Anterior cingulate cortex (tissue), 58 donors: ENCODE results near the gene PFN3.
"Not testable (repeated sequence)": the region's sequence is repeated elsewhere in the genome, so short reads cannot be mapped to it uniquely, and the experiment has no call there.

Experiments used
- DNase-seq, 58 donors: peaks; one replicate each; lab custom pipeline; 2025; lab: John Stamatoyannopoulos, UW

Gene PFN3

DNA sequence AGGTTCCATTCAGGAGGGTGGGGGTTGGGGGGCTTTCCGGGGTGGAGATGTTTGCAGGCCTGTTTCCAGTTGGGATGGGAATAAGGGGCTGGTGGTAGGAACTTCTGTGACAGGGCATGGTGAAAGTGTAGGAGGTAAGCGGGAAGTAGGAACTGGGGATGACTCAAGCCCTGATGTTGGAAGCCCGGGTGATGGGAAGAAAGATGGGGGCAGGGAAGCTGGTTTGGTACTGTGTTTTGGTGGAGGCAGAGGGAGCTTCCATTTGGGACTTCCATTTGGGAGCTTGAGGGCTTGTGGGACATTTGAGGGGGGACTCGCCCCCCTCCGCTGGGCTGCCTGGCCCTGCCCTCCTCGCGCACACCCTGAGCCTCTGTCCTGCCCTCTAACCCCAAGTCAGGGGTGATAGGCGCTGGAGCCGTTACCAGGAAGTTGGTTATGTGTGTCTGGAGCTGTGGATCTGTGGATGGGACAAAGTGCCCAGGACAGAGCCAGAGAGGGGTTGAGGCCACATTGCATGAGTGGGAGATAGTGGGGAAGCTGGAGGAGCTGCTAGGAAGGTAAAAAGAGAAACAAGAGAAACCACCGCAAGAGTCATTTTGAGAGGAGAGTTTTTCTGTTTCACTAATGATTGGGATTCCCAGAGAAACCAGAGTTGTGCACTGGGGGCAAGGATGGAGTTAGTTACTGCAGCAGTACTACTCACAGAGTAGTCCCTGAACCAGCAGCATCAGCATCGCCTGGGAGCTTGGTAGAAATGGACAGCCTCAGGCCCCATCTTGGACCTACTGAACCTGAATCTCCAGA lies 36.1 kb downstream of the PFN3 start:
- no peak for DNase-seq

GRCh38 chr5:177363565-177363964 lies 36.9 kb downstream of the PFN3 start:
- DNase-seq, result no peak

- peak in 3 of 58 donors; percentile 19 to 74 (median 31) for DNase-seq
Measured at GRCh38 chr5:177362610-177363507, 37.6 kb downstream of the PFN3 start.

DNA sequence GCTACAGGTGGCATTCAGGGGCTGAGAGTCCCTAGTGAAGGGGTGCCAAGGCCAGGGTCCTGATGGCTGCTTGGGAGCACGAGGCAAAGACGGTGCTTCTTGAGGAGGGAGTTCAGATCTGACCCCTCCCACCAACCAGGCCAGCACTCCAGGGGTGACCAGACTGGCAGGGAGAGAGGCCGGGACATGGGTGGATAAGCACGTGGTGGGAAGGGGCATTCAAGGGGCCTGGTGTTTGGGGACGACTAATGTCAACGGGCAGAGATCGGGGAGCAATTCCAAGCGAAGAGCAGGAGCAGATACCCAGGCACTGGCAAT lies 38.2 kb downstream of the PFN3 start:
- DNase-seq, result no peak

GRCh38 chr5:177361418-177362291 lies 38.8 kb downstream of the PFN3 start:
- peak in 1 of 58 donors; percentile 49 for DNase-seq

DNA sequence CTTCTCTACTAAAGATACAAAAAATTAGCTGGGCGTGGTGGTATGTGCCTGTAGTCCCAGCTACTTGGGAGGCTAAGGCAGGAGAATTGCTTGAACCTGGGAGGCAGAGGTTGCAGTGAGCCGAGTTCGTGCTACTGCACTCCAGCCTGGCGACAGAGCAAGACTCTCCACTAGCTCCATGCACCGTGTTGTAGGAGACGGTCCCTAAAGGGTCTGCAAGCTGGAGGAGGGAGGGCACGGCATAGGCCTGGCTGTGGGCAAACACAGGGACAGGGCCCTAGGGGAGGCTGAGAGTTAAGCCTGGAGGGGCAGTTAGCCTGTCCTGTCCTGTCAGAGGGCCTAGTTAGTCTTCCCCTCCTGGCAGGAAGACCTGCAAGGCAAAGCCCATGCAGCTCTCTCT lies 39.7 kb downstream of the PFN3 start:
- DNase-seq, result not testable (repeated sequence)

- no peak for DNase-seq
Measured at GRCh38 chr5:177359860-177360259, 40.6 kb downstream of the PFN3 start.

DNA sequence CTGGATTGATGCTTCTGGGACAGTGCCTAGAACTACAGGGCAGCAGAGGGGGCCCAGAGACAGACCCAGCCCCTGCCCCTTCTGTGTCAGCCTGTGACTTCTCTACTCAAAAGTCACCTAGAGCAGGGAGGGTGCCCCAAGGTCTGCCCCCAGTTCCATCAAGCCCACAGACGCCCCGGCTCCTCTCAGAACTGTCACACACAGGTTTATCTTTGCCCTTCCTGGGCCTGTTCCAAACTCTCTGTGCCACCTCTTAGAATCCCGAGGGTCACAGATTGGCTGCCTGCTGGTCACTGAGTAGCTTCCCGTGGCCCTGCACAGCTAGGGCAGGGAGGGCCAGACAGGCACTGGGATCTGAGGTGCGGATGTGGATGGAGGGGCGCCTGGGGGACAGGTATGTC lies 41.0 kb downstream of the PFN3 start:
- no peak for DNase-seq

DNA sequence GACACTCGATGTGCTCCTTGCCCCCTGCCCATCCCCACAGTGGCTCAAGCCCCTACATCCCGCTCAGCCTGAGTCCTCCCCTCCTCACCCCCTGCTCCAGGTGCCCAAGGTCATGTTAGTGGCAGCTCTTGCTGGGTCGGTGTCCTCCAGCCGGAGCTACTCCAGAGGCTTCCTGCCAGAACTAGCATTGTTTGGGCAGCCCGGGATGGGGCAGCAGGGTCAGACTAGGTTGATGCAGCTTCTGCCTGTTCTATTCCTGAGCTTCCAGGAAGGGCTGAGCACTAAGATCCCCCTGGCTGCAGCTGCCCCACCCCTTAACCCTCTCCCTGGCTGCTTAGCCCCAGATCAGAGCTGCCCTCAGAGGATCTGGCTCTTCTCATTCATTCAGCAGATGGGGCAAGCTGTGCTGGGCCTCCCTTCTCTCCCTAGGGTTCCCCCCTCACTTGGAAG lies 42.1 kb downstream of the PFN3 start:
- no peak for DNase-seq

DNA sequence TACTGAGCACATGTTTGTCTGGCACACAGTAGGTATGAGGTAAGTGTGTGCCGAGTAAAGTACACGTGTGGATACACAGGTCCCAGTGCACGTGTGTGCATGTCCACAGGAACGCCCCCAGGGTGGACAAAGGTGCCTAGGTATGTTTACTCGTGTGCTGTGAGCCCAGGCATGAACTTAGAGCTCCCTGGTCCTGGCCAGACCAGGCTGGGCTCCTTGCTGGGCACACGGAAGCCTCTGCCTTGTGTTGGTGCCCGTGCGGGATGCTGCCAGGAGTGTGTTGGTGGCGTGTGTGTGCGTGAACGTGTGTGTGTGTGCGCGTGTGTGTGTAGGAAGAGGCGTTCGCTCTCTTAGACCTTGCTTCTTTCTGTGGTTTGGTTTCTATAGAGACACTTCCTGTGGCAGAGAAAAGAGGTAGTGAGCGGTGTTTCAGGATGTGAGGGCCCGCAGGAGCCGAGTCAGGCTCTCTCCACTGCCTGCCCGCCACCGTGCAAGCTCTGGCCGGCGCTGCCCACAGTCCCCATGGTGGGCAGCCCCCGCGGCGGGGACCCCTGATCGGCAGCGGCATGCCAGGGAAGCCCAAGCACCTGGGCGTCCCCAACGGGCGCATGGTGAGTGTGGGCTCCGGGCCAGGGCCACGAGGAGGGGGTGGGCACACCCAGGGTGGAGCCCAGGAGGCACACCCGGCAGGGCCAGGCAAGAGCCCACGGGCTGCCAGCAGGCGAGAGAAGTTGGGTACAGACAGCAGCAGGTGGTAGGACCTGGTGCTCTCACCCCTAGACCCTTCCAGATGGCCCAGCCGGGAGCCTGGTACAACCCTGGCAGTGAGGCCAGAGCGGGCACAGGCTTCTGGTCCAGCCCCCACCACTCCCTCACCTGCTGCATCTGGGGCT lies 42.8 kb downstream of the PFN3 start, which contains the start of gene RGS14:
Gene RGS14 (plus strand): TSS at position 466 of the 893 bp plus-strand sequence. CDS start 101 bp downstream, at position 567.
- DNase-seq, result peak in 9 of 58 donors; percentile 5 to 54 (median 27)

DNA sequence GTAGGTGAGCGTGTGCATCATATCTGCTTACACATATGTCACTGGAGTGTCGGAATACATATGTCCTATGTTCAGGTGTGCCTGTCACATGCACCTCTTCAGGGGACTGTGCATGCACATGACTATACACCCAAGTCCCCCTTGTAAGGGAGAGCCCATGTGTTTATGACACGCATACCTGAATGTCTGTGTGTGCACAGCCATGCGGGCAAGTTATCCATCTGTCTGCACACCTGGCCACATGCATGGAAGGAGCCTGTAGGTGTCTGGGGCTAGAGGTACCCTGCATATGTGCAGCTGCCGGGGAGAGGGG lies 43.4 kb downstream of the PFN3 start:
- no peak for DNase-seq

DNA sequence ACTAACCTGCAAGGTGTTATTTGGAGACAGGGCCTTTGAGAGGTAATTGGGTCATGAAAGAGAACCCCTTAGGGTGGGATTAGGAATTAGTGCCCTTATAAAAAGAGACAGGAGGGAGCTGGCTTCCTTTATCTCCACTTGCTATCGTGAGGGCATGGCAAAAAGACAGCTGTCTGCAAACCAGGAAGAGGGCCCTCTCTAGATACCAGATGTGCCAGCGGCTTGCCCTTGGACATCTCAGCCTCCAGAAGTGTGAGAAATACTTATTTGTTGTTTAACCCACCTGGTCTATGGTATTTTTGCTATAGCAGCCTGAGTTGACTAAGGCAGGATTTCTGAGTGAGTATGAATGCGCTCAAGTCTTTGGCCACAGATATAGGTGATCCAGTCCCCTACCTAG lies 43.7 kb downstream of the PFN3 start:
- DNase-seq, result no peak

DNA sequence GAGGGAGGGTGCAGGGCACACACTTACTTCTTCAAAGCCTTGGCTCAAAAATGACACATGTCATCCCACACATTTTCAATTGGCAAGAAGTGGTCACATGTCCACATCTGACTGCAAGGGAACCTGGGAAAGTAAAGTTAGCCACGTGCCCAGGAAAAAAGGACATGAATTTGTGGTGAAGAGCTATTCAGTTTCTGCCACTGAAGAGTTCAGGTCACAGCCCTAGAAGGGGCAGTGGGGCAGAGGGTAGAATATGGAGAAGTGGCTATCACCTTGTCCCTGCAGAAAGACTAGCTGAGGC lies 44.6 kb downstream of the PFN3 start:
- no peak for DNase-seq

DNA sequence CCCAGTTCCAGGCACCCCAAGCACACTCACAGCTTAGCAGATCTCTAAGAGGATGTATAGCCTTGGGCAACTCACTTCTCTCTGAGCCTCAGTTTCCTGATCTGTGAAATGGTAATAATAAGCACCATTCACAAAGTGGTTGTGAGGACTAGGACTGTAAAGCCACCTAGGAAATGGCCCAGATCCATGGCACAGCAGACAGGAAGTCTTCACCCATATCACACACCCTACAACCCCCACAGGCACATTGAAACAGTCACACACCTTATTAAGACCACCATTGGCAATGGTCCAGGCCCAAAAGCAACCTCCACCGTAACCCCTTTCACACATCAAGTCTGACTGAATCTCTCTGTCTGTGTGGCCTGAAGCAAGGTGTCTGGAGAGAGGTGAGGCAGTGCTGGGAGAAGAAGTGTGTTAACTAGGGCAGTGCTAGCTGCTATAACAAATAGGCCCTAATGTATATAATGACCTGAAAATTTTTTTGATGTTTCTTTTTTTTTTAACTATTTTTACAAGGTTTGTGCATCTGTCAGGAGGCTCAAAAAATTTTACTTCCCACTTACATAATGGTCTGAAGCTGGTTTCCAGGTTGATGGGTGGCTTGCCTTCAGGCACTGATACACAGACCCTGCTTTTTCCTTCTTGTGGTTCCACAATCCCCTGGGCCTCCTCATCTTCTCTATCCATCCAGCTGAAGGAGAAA lies 45.1 kb downstream of the PFN3 start:
- DNase-seq, result no peak

- no peak for DNase-seq
Measured at GRCh38 chr5:177354711-177355110, 45.8 kb downstream of the PFN3 start.

GRCh38 chr5:177354256-177354655 lies 46.2 kb downstream of the PFN3 start:
- DNase-seq, result no peak

- no peak for DNase-seq
Measured at GRCh38 chr5:177353093-177353492, 47.4 kb downstream of the PFN3 start.

GRCh38 chr5:177351392-177352329 lies 48.8 kb downstream of the PFN3 start, which contains the start of gene LMAN2:
LMAN2 (minus strand) TSS chr5:177351668; CDS start chr5:177351647, 21 bp downstream.
- DNase-seq, result peak; percentile 65 to 98 (median 91)
